Keratinocyte (primary cell): Measurements from ENCODE around the gene CDX1. TPM values are rescaled to one million over a fixed set of nuclear protein-coding genes. Genes with fewer than 3 reads are reported as not detected.

ENCODE experiments used
- DNase-seq: peaks from one replicate; pipeline ENCODE4 v3.0.0-alpha.2; 2011; ENCODE audit warnings: low read depth, missing footprints, low spot score
- FAIRE-seq: peaks from 2 replicates; lab custom pipeline; 2011; peaks lifted over from hg19 to GRCh38; lab: Jason Lieb, UNC
- H2AFZ ChIP-seq: 2 replicates; pipeline ENCODE4 v1.6.0; 2012; ENCODE audit warnings: low read length, control low read depth, inconsistent platforms; ENCODE audit not compliant: control insufficient read depth
- H3K27ac ChIP-seq: 2 replicates; pipeline ENCODE4 v1.5.1; 2011; ENCODE audit warnings: low read length; ENCODE audit not compliant: control insufficient read depth, insufficient read depth
- H3K27me3 ChIP-seq: 3 replicates; pipeline ENCODE4 v1.6.0; 2011; ENCODE audit warnings: low read length; ENCODE audit not compliant: control insufficient read depth, insufficient read depth; ENCODE audit errors: extremely low read depth
- H3K36me3 ChIP-seq, 2 experiments: 2 replicates in 1 of 2; 3 replicates in 1 of 2; pipeline ENCODE4 v1.5.1; 2011; ENCODE audit warnings: low read length in 2 of 2, mild to moderate bottlenecking in 1 of 2; ENCODE audit not compliant: control insufficient read depth in 2 of 2, insufficient read depth in 2 of 2; ENCODE audit errors: extremely low read depth in 1 of 2
- H3K4me1 ChIP-seq: 3 replicates; pipeline ENCODE4 v1.5.1; 2011; ENCODE audit warnings: low read length; ENCODE audit not compliant: control insufficient read depth, insufficient read depth; ENCODE audit errors: extremely low read depth
- H3K4me2 ChIP-seq: 3 replicates; pipeline ENCODE4 v1.6.0; 2011; ENCODE audit warnings: low read depth, low read length; ENCODE audit not compliant: control insufficient read depth, insufficient read depth; ENCODE audit errors: extremely low read depth
- H3K4me3 ChIP-seq, 3 experiments: fragments of 200-600 bp in 1 of 3; sonication (generic) in 1 of 3; 2 replicates in 2 of 3; 3 replicates in 1 of 3; pipeline ENCODE4 v1.5.1; 2011 to 2016; ENCODE audit warnings: low read length in 3 of 3, mild to moderate bottlenecking in 3 of 3, control low read depth in 2 of 3, inconsistent platforms in 1 of 3, low read depth in 1 of 3, mixed read lengths in 1 of 3, mixed run types in 1 of 3, moderate library complexity in 1 of 3; ENCODE audit not compliant: control insufficient read depth in 2 of 3, insufficient read depth in 2 of 3; ENCODE audit errors: extremely low read depth in 1 of 3
- H3K79me2 ChIP-seq: 2 replicates; pipeline ENCODE4 v1.6.0; 2012; ENCODE audit warnings: low read length; ENCODE audit not compliant: control insufficient read depth, insufficient read depth
- H3K9ac ChIP-seq: 3 replicates; pipeline ENCODE4 v1.6.0; 2011; ENCODE audit warnings: low read length; ENCODE audit not compliant: control insufficient read depth, insufficient read depth; ENCODE audit errors: extremely low read depth
- H3K9me1 ChIP-seq: 3 replicates; pipeline ENCODE4 v1.6.0; 2011; ENCODE audit warnings: low read length; ENCODE audit not compliant: control insufficient read depth, insufficient read depth; ENCODE audit errors: extremely low read depth
- H3K9me3 ChIP-seq: 2 replicates; pipeline ENCODE4 v1.5.1; 2012; ENCODE audit warnings: low read depth, low read length; ENCODE audit not compliant: control insufficient read depth
- H4K20me1 ChIP-seq: 3 replicates; pipeline ENCODE4 v1.6.0; 2011; ENCODE audit warnings: low read length; ENCODE audit not compliant: control insufficient read depth, insufficient read depth; ENCODE audit errors: extremely low read depth
- CTCF ChIP-seq, 3 experiments: IDR thresholded peaks in 1 of 3; conservative IDR thresholded peaks in 1 of 3; optimal IDR thresholded peaks in 1 of 3; 2 replicates in 2 of 3; 3 replicates in 1 of 3; pipeline versions ENCODE3 to v1.5.1; 2011; ENCODE audit warnings: low read length in 3 of 3, mild to moderate bottlenecking in 3 of 3, moderate library complexity in 2 of 3, control low read depth in 1 of 3, inconsistent platforms in 1 of 3; ENCODE audit not compliant: insufficient read depth in 2 of 3; ENCODE audit errors: extremely low read depth in 1 of 3
- EZH2 ChIP-seq: IDR thresholded peaks from one replicate; pipeline ENCODE4 v1.6.1; 2012; ENCODE audit warnings: inconsistent platforms, mild to moderate bottlenecking, low read length, moderate library complexity
- dilution Hi-C: fragments of 300-500 bp; cut with MboI; formaldehyde crosslinking; loops from one replicate; pipeline ENCODE4 v1.7.0; 2020; ENCODE audit warnings: low sequenced_read_pairs; ENCODE audit not compliant: extremely low pct_ligation_motif_present
- polyA plus RNA-seq, 5 experiments: library from polyadenylated mRNA; depleted of rRNA in 3 of 5; stranded (reverse) in 3 of 5; stranded (forward) in 1 of 5; unstranded in 1 of 5; fragments of >200 nt; gene quantifications; 1 replicate in 1 of 5; 2 replicates in 3 of 5; 3 replicates in 1 of 5; pipeline versions ENCODE4 v1.2.1 to v1.2.3, GENCODE V29; 2011 to 2012; ENCODE audit warnings: missing spikeins in 2 of 5, low read depth in 1 of 5, low replicate concordance in 1 of 5

CDX1 gene
- polyA plus RNA-seq, 1 donor (not counting 4 experiments of a cell fraction or from before 2014, with no cell fraction given): not detected

GRCh38 chr5:150221471-150221870, 54.9 kb downstream of the CDX1 start:
- no peak overlapping the region for H3K9ac ChIP-seq
- DNase-seq (no peak), FAIRE-seq (no peak)
- no peaks in the 10 kb centered on the region for H3K4me1 ChIP-seq
- H2AFZ ChIP-seq: no peak overlapping the region
- TF ChIP-seq EZH2: no peak
- no peak for TF ChIP-seq CTCF (optimal IDR thresholded peaks at IDR 0.05 in 1 of 3, IDR thresholded peaks at IDR 0.05 in 1 of 3, conservative IDR thresholded peaks at IDR 0.05 in 1 of 3; ENCODE audit: extremely low read depth in 1 of 3, insufficient read depth in 2 of 3, low read length in 3 of 3)
- no peaks in the 10 kb centered on the region for H3K9me3 ChIP-seq
- H3K79me2 ChIP-seq: no peaks in the 10 kb centered on the region
- dilution Hi-C loops: no loop called here
- H3K9me1 ChIP-seq: no peaks in the 10 kb centered on the region
- H4K20me1 ChIP-seq: no peaks in the 10 kb centered on the region
- H3K4me3 ChIP-seq: no peak overlapping the region
- peaks cover 11% of the 10 kb centered on the region for H3K27me3 ChIP-seq
- no peaks in the 10 kb centered on the region for H3K36me3 ChIP-seq
- H3K27ac ChIP-seq: no peak overlapping the region
- H3K4me2 ChIP-seq: no peak overlapping the region

- no peak overlapping the region for H3K4me3 ChIP-seq
- peaks cover 1% of the 10 kb centered on the region for H3K27me3 ChIP-seq
- no peaks in the 10 kb centered on the region for H3K36me3 ChIP-seq
- TF ChIP-seq CTCF (optimal IDR thresholded peaks at IDR 0.05 in 1 of 3, IDR thresholded peaks at IDR 0.05 in 1 of 3, conservative IDR thresholded peaks at IDR 0.05 in 1 of 3; ENCODE audit: extremely low read depth in 1 of 3, insufficient read depth in 2 of 3, low read length in 3 of 3): no peak
- TF ChIP-seq EZH2: no peak
- H3K79me2 ChIP-seq: no peaks in the 10 kb centered on the region
- no peaks in the 10 kb centered on the region for H4K20me1 ChIP-seq
- H3K9ac ChIP-seq: no peak overlapping the region
- H2AFZ ChIP-seq: no peak overlapping the region
- H3K9me3 ChIP-seq: no peaks in the 10 kb centered on the region
- no peak overlapping the region for H3K27ac ChIP-seq
- H3K4me1 ChIP-seq: no peaks in the 10 kb centered on the region
- DNase-seq (no peak), FAIRE-seq (no peak)
- dilution Hi-C loops: no loop called here
- no peaks in the 10 kb centered on the region for H3K9me1 ChIP-seq
- no peak overlapping the region for H3K4me2 ChIP-seq
Observed at GRCh38 chr5:150222906-150223305, 56.3 kb downstream of the CDX1 start.
